GM12878 (cell line): ENCODE results near the gene BICD1.

Source experiments
- CTCF ChIP-seq, 3 experiments: IDR thresholded peaks in 2 of 3; conservative IDR thresholded peaks in 1 of 3; 2 replicates each; pipeline ENCODE4 v1.5.1; 2011; ENCODE audit warnings: low read depth in 3 of 3, low read length in 3 of 3, mild to moderate bottlenecking in 3 of 3, control low read depth in 2 of 3, moderate library complexity in 2 of 3, inconsistent platforms in 1 of 3, mixed read lengths in 1 of 3; ENCODE audit not compliant: control insufficient read depth in 2 of 3, insufficient read depth in 1 of 3; ENCODE audit errors: extremely low read depth in 1 of 3
- ELK1 ChIP-seq: IDR thresholded peaks from 2 replicates; pipeline ENCODE4 v1.6.1; 2012; ENCODE audit warnings: low read depth, low read length, improper control_type of control experiment
- FOXM1 ChIP-seq: IDR thresholded peaks from 2 replicates; pipeline ENCODE4 v1.6.1; 2012; ENCODE audit warnings: low read depth, mild to moderate bottlenecking, inconsistent platforms, low read length, moderate library complexity
- IRF3 ChIP-seq: fragments of 450-650 bp; IDR thresholded peaks from 2 replicates; pipeline ENCODE4 v1.6.1; 2014; ENCODE audit warnings: mild to moderate bottlenecking
- POU2F2 ChIP-seq: IDR thresholded peaks from 3 replicates; pipeline ENCODE4 v1.6.1; 2011; ENCODE audit warnings: low read depth, mild to moderate bottlenecking, low read length, borderline replicate concordance
- ZNF274 ChIP-seq: IDR thresholded peaks from one replicate; pipeline ENCODE4 v1.8.0; 2011; ENCODE audit not compliant: insufficient read length, insufficient read depth

- TF ChIP-seq ELK1 (no peak), CTCF (IDR thresholded peaks at IDR 0.05 in 2 of 3, conservative IDR thresholded peaks at IDR 0.05 in 1 of 3; ENCODE audit: control insufficient read depth in 2 of 3, extremely low read depth in 1 of 3, insufficient read depth in 1 of 3, low read depth in 3 of 3, low read length in 3 of 3) (no peak), ZNF274 (no peak), IRF3 (no peak), FOXM1 (no peak), POU2F2 (no peak)
Measured at GRCh38 chr12:32431025-32431424, 324.4 kb downstream of the BICD1 start.
